Tibial nerve (tissue), 4 donors: Measurements from ENCODE around the gene BTD. TPM values are rescaled to one million over a fixed set of nuclear protein-coding genes. Genes with fewer than 3 reads are reported as not detected.

Source experiments
- DNase-seq, 2 donors: peaks; one replicate each; pipeline ENCODE4 v3.0.0-alpha.2; 2019; ENCODE audit warnings: low spot score in 2 of 2
- H3K27ac ChIP-seq, 4 donors: fragments of 200-600 bp; sonication (generic) in 3 of 4; one replicate each; pipeline ENCODE4 v1.5.1; 2017 to 2019; ENCODE audit warnings: mild to moderate bottlenecking in 1 of 4
- H3K27me3 ChIP-seq, 2 donors: fragments of 200-600 bp; sonication (generic) in 1 of 2; one replicate each; pipeline versions ENCODE4 v1.5.1 to v1.6.0; 2017 to 2019
- H3K36me3 ChIP-seq, 3 donors: fragments of 200-600 bp; sonication (generic); one replicate each; pipeline ENCODE4 v1.5.1; 2018 to 2019
- H3K4me1 ChIP-seq, 4 donors: fragments of 200-600 bp; sonication (generic) in 3 of 4; one replicate each; pipeline ENCODE4 v1.5.1; 2017 to 2019
- H3K4me3 ChIP-seq, 4 donors: fragments of 200-600 bp; sonication (generic) in 3 of 4; one replicate each; pipeline ENCODE4 v1.5.1; 2017 to 2019; ENCODE audit warnings: mild to moderate bottlenecking in 1 of 4, moderate library complexity in 1 of 4
- H3K9me3 ChIP-seq, 4 donors: fragments of 200-600 bp; sonication (generic) in 3 of 4; one replicate each; pipeline ENCODE4 v1.5.1; 2017 to 2019
- CTCF ChIP-seq, 5 experiments: fragments of 200-600 bp in 3 of 5; fragments of 450-650 bp in 2 of 5; sonication (generic) in 3 of 5; IDR thresholded peaks; one replicate each; pipeline ENCODE4 v1.5.1; 2016 to 2019; ENCODE audit warnings: antibody characterized with exemption in 5 of 5, mild to moderate bottlenecking in 3 of 5, moderate library complexity in 2 of 5
- EP300 ChIP-seq, 2 donors: sonication (generic); formaldehyde crosslinking; IDR thresholded peaks; one replicate each; pipeline ENCODE4 v1.6.1; 2017; ENCODE audit warnings: antibody characterized with exemption in 2 of 2, mild to moderate bottlenecking in 1 of 2
- POLR2A ChIP-seq, 2 donors: fragments of 450-650 bp; IDR thresholded peaks; one replicate each; pipeline ENCODE4 v1.6.1; 2017; ENCODE audit warnings: antibody characterized with exemption in 2 of 2, mild to moderate bottlenecking in 2 of 2, moderate library complexity in 2 of 2
- WGBS, 2 donors: methylation state at CpG; one replicate each; pipeline ENCODE4 v1.1.5; 2018; 5-methylcytosine and 5-hydroxymethylcytosine counted together
- small RNA-seq: library from RNA; depleted of rRNA; stranded (forward); fragments of <200 nt; gene quantifications from one replicate; pipeline ENCODE3, GENCODE V24; 2016
- total RNA-seq, 4 donors: library from RNA; depleted of rRNA; stranded (reverse); fragments of >200 nt; gene quantifications; one replicate each; pipeline ENCODE4 v1.1.0, GENCODE V29; 2016

Gene BTD
- total RNA-seq, 4 donors from 2014 or later = 14.4 to 50.0 (median 40.2) TPM

DNA sequence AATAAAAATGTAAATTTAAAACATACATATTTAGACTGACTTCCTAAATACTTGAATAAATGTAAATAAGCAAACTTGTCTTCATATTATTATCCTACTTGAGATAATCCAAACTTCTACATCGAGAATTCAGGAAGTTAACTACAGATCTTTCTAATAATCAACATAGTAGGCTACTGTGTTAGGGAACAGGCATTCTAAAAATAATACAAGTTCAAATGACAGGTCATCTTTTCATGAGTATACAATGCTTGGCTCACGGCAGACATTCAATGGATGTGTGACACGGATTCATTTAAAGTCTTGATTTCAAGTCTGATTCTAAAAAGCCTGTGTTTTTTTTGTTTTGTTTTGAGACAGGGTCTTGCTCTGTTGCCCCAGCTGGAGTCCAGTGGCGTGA lies 88.7 kb downstream of the BTD start:
- WGBS, 2 donors = 51 to 53% methylated on average over 4 of the region's 4 CpGs
- Histone ChIP-seq H3K36me3 (peaks cover 0 to 78% (median 0%) of the 10 kb centered on the region in 3 donors), H3K9me3 (no peaks in the 10 kb centered on the region), H3K4me3 (no peak overlapping the region), H3K27me3 (no peaks in the 10 kb centered on the region), H3K27ac (peak overlapping the region in 1 of 4 donors; percentile 28), H3K4me1 (peaks cover 0 to 24% (median 2%) of the 10 kb centered on the region in 4 donors)
- no peak for DNase-seq
- TF ChIP-seq POLR2A (IDR thresholded peaks at IDR 0.05) = no peak
- TF ChIP-seq CTCF (IDR thresholded peaks at IDR 0.05) = no peak
- TF ChIP-seq EP300 (IDR thresholded peaks at IDR 0.05) = no peak

DNA sequence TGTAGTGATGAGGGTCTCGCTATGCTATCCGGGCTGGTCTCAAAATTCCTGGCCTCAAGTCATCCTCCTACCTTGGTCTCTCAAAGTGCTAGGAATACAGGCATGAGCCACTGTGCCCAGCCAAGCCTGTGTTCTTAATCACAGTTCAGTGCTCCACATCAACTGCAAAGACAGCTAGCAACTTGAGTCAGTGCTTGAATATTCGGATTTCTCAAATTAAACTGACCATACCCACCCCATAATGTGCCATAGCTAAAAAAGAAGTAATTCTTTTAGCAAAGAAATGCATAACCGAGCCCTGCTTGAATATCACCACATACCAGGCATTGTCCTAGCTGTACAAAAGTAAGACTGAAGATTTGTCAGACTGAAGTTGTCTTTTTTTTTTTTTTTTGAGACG lies 89.2 kb downstream of the BTD start:
- Histone ChIP-seq H3K27ac (peak overlapping the region in 1 of 4 donors; percentile 25), H3K27me3 (no peaks in the 10 kb centered on the region), H3K4me1 (peaks cover 0 to 24% (median 2%) of the 10 kb centered on the region in 4 donors), H3K4me3 (no peak overlapping the region), H3K9me3 (no peaks in the 10 kb centered on the region), H3K36me3 (peaks cover 0 to 73% (median 0%) of the 10 kb centered on the region in 3 donors)
- 68 to 73% methylated on average over 5 of the region's 5 CpGs for WGBS, 2 donors
- no peak for DNase-seq
- no peak for TF ChIP-seq EP300 (IDR thresholded peaks at IDR 0.05)
- TF ChIP-seq POLR2A (IDR thresholded peaks at IDR 0.05) = no peak
- no peak for TF ChIP-seq CTCF (IDR thresholded peaks at IDR 0.05)

- H3K27me3 ChIP-seq = no peaks in the 10 kb centered on the region
- peaks cover 0 to 24% (median 2%) of the 10 kb centered on the region in 4 donors for H3K4me1 ChIP-seq
- H3K4me3 ChIP-seq = no peak overlapping the region
- H3K36me3 ChIP-seq = peaks cover 0 to 47% (median 0%) of the 10 kb centered on the region in 3 donors
- DNase-seq = no peak
- H3K27ac ChIP-seq = no peak overlapping the region
- H3K9me3 ChIP-seq = no peaks in the 10 kb centered on the region
- WGBS, 2 donors = 56 to 68% methylated on average over 1 of the region's 1 CpG
- TF ChIP-seq POLR2A (IDR thresholded peaks at IDR 0.05) (no peak), CTCF (IDR thresholded peaks at IDR 0.05) (no peak)
Observed at GRCh38 chr3:15693355-15693754, 91.8 kb downstream of the BTD start.

DNA sequence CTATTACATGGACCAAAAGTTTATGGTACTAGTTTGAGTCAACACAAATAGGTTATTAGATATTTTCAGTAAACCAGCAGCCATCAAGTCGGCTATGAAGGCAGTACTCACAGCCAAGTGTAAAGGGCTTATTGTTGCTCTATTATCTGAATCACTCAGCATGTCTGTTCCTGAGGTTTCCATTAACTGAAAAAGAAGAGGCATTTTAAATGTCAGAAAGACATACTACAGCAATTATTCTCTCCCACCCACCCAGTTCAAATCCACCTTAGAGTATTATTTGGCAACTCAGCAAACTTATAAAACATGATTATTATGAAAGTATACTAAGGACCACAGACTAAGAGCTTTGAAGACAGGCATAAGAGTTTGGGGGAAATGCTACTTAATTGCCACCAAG lies 93.1 kb downstream of the BTD start:
- peak overlapping the region in 2 of 4 donors; percentile 18 to 57 for H3K27ac ChIP-seq
- H3K36me3 ChIP-seq = peaks cover 0 to 34% (median 0%) of the 10 kb centered on the region in 3 donors
- no peak overlapping the region for H3K4me3 ChIP-seq
- no peaks in the 10 kb centered on the region for H3K9me3 ChIP-seq
- WGBS, 2 donors = 49 to 65% methylated on average over 1 of the region's 1 CpG
- peaks cover 0 to 24% (median 2%) of the 10 kb centered on the region in 4 donors for H3K4me1 ChIP-seq
- no peak for TF ChIP-seq POLR2A (IDR thresholded peaks at IDR 0.05)
- no peak for TF ChIP-seq CTCF (IDR thresholded peaks at IDR 0.05)
- DNase-seq = no peak
- no peaks in the 10 kb centered on the region for H3K27me3 ChIP-seq

Small RNAs within 50 kb of the gene (small RNA-seq; reads per million reads assigned to genes)
- not detected for gene MIR3134

Other genes starting within 250 kb of the BTD start
- gene METTL6, start 174.2 kb upstream of the BTD start, total RNA-seq = 10 to 100 TPM; 13.2 to 20.8 (median 17.0) TPM
- 10 to 100 TPM; 16.5 to 26.4 (median 19.3) TPM for gene EAF1, start 174.1 kb upstream of the BTD start, total RNA-seq
- gene COLQ, start 80.0 kb upstream of the BTD start, total RNA-seq = 10 to 100 TPM in 1 of 4 donors, 1 to 10 TPM in 3; 1.9 to 10.2 (median 3.6) TPM
- gene HACL1, start 176 bp upstream of the BTD start, total RNA-seq = 10 to 100 TPM; 19.0 to 33.3 (median 24.2) TPM
- gene ANKRD28, start 196.2 kb downstream of the BTD start, total RNA-seq = 10 to 100 TPM; 78.3 to 93.6 (median 81.0) TPM